ENCODE measurements around the gene CHIC2. TPM values are rescaled to one million over a fixed set of nuclear protein-coding genes. Genes with fewer than 3 reads are reported as not detected.

The CHIC2 gene
- total and polyA plus RNA-seq, 2 of the 8 experiments (the other 6 are each of a cell fraction or from before 2014, with no cell fraction given): 4.5 to 10.9 TPM

DNA sequence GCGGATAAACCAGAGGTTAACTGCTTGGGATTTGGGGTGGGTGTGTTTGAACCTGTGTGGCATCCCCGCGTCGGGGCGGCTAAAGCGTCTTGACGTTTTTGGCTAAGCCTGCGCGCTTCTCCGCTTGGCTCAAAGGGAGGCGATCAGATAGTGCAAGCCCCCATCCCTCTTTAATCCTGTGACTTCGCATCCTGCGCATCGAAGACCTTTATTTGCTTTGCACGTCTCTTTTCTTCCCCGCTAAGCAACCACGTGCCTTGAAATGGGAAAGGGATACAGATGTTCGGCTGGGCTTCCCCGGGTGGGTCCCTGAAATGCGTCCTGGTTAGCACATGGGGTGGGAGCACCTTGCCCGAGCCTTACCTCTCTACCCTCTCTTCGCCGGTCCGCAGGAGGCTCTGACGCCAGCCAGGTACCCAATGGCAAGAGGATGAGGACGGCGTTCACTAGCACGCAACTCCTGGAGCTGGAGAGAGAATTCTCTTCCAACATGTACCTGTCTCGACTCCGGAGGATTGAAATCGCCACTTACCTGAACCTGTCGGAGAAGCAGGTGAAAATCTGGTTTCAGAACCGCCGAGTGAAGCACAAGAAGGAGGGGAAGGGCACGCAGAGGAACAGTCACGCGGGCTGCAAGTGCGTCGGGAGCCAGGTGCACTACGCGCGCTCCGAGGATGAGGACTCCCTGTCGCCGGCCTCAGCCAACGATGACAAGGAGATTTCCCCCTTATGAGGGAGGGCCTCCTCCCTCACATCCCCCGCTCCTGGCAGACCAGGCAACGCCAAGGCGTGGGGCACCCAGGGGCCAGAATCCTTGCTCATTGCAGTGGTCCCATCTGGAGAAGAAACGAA is 37.0 kb upstream of the CHIC2 start:
- Histone ChIP-seq H3K14ac (ENCODE audit: insufficient read length) (no peak overlapping the region), H3K4ac (replicated peaks; ENCODE audit: insufficient read length, low read depth, low read length) (no peak overlapping the region), H4K20me1 (replicated peaks in 1 of 2; ENCODE audit: control insufficient read depth in 1 of 2, insufficient read depth in 2 of 2, low read length in 2 of 2) (peaks cover 0 to 4% of the 10 kb centered on the region in 2 experiments), H4K5ac (ENCODE audit: insufficient read length, low read depth, low read length) (no peak overlapping the region), H3K4me3 (ENCODE audit: extremely low read depth in 1 of 4, insufficient read depth in 2 of 4, low read depth in 3 of 4, low read length in 4 of 4) (peak overlapping the region; percentile 11 to 56 (median 19); a peak in 3 of 8 replicates), H2BK120ac (replicated peaks; ENCODE audit: low read depth, low read length) (no peak overlapping the region), H2BK5ac (ENCODE audit: low read depth, low read length) (no peak overlapping the region), H3K36me3 (ENCODE audit: control insufficient read depth in 2 of 4, insufficient read depth in 4 of 4, low read length in 3 of 4) (peaks cover 0 to 7% (median 0%) of the 10 kb centered on the region in 4 experiments; a peak in 1 of 8 replicates), H3K79me1 (ENCODE audit: low read depth, low read length) (no peaks in the 10 kb centered on the region), H2AFZ (ENCODE audit: low read length) (no peak overlapping the region; the same call in 1 of the 2 replicates), H3K18ac (ENCODE audit: extremely low read depth, low read length) (0 out of 2 replicates have a peak overlapping the region, but pooled peaks have one; percentile 79), H4K91ac (replicated peaks; ENCODE audit: insufficient read length, low read length) (no peak overlapping the region), H2BK20ac (ENCODE audit: low read length) (no peak overlapping the region; the same call in 1 of the 2 replicates), H4K8ac (ENCODE audit: extremely low read depth, insufficient read depth, low read length) (no peak overlapping the region; the same call in 1 of the 2 replicates), H2BK15ac (ENCODE audit: low read length) (no peak overlapping the region), H3K4me2 (ENCODE audit: insufficient read depth in 1 of 2, low read depth in 2 of 2, low read length in 2 of 2) (peak overlapping the region; percentile 58 to 79), H2AK5ac (ENCODE audit: low read depth, low read length) (no peak overlapping the region), H3K79me2 (ENCODE audit: control insufficient read depth in 1 of 2, insufficient read depth in 2 of 2, low read length in 2 of 2) (no peaks in the 10 kb centered on the region), H3K23me2 (ENCODE audit: low read depth, low read length) (peaks cover 5% of the 10 kb centered on the region; the same call in 1 of the 2 replicates), H3K23ac (ENCODE audit: insufficient read length) (no peak overlapping the region), H3K27ac (ENCODE audit: low read depth, low read length) (no peak overlapping the region), H3K9me3 (ENCODE audit: insufficient read depth in 2 of 2, low read depth in 1 of 2, low read length in 1 of 2) (no peaks in the 10 kb centered on the region), H2BK12ac (ENCODE audit: low read depth, low read length) (peak overlapping the region; percentile 39; the same call in 1 of the 2 replicates), H3K4me1 (replicated peaks in 1 of 4; ENCODE audit: control insufficient read depth in 3 of 4, insufficient read depth in 4 of 4, low read length in 3 of 4) (peaks cover 14 to 57% (median 25%) of the 10 kb centered on the region in 4 experiments), H3K27me3 (replicated peaks in 1 of 4; ENCODE audit: control insufficient read depth in 3 of 4, extremely low read depth in 1 of 4, insufficient read depth in 3 of 4, low read length in 3 of 4) (peaks cover 88 to 100% (median 98%) of the 10 kb centered on the region in 4 experiments), H3K9ac (replicated peaks in 1 of 4; ENCODE audit: extremely low read depth in 1 of 4, low read depth in 3 of 4, low read length in 3 of 4) (no peak overlapping the region), H3K56ac (replicated peaks; ENCODE audit: insufficient read length, low read depth, low read length) (no peak overlapping the region)
- CTCF ChIA-PET (ENCODE audit: partially characterized antibody): no interaction called here
- whole genome bisulfite sequencing, 2 experiments (ENCODE audit: extremely low coverage in 1 of 2, insufficient coverage in 1 of 2, insufficient read length in 1 of 2, insufficient replicate concordance in 2 of 2, low coverage in 1 of 2, low lambda C conversion rate in 2 of 2, missing lambda C conversion rate in 1 of 2): 2% methylated on average over 43 of the region's 50 CpGs; no CpG with 5 or more reads in 1 of the 2 experiments
- POLR2A ChIA-PET (ENCODE audit: partially characterized antibody): no interaction called here
- DNase-seq (ENCODE audit: low read depth in 1 of 2, low spot score in 2 of 2) (peak in 1 of 2 experiments; percentile 70), FAIRE-seq (no peak)
- TF ChIP-seq BCL11A (IDR thresholded peaks at IDR 0.05; ENCODE audit: low read depth in 2 of 2, low read length in 2 of 2) (no peak), TEAD4 (IDR thresholded peaks at IDR 0.05; ENCODE audit: low read depth, low read length) (no peak), SIX5 (IDR thresholded peaks at IDR 0.05; ENCODE audit: low read depth, low read length) (no peak), NANOG (IDR thresholded peaks at IDR 0.05; ENCODE audit: insufficient read depth, low read depth, low read length, poor library complexity, severe bottlenecking) (no peak), PHF8 (conservative IDR thresholded peaks at IDR 0.05; ENCODE audit: low read depth, low read length) (no peak), SAP30 (IDR thresholded peaks at IDR 0.05; ENCODE audit: insufficient read depth, insufficient replicate concordance, low read length) (no peak), EZH2 (IDR thresholded peaks at IDR 0.05; ENCODE audit: low read depth, low read length, severe bottlenecking) (peak; percentile 95), RNF2 (IDR thresholded peaks at IDR 0.05; ENCODE audit: borderline replicate concordance, low read depth, low read length, missing control alignments, poor library complexity, severe bottlenecking) (peak; percentile 92), KDM5A (IDR thresholded peaks at IDR 0.05; ENCODE audit: low read length) (no peak)
- TF ChIP-seq, protein P1, sequence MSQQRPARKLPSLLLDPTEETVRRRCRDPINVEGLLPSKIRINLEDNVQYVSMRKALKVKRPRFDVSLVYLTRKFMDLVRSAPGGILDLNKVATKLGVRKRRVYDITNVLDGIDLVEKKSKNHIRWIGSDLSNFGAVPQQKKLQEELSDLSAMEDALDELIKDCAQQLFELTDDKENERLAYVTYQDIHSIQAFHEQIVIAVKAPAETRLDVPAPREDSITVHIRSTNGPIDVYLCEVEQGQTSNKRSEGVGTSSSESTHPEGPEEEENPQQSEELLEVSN (IDR thresholded peaks at IDR 0.05): peak; percentile 64

All from H1 (cell line).